Fibroblast of the aortic adventitia (primary cell): ENCODE results near the gene CNGA2. TPM values are rescaled to one million over a fixed set of nuclear protein-coding genes. Genes with fewer than 3 reads are reported as not detected.

ENCODE experiments used
- DNase-seq: peaks from one replicate; pipeline ENCODE4 v3.0.0-alpha.2; 2010; ENCODE audit warnings: low read depth
- H3K4me3 ChIP-seq: 2 replicates; pipeline ENCODE4 v1.5.1; 2011; ENCODE audit warnings: low read depth, mild to moderate bottlenecking, control low read depth, low read length, moderate library complexity
- CTCF ChIP-seq: IDR thresholded peaks from 2 replicates; pipeline ENCODE4 v1.5.1; 2011; ENCODE audit warnings: mild to moderate bottlenecking, low read length, control low read depth, inconsistent platforms; ENCODE audit not compliant: insufficient read depth
- total RNA-seq: library from RNA; depleted of rRNA; stranded (reverse); fragments of >200 nt; gene quantifications from 2 replicates; pipeline ENCODE4 v1.2.3, GENCODE V29; 2012; ENCODE audit warnings: low replicate concordance

Gene CNGA2
- total RNA-seq = not detected in 2 replicates

- no peak for DNase-seq
- no peak for TF ChIP-seq CTCF
- H3K4me3 ChIP-seq = no peak within 1 kb of the TSS
Observed at GRCh38 chrX:151734446-151734845, at the start of gene CNGA2. TSS of gene CNGA2 (plus strand) at chrX:151734746. CDS start at chrX:151738484, 3,738 bp downstream.

GRCh38 chrX:151687635-151688034 is 46.9 kb upstream of the CNGA2 start:
- no peak overlapping the region for H3K4me3 ChIP-seq
- no peak for DNase-seq
- TF ChIP-seq CTCF = no peak

- H3K4me3 ChIP-seq = no peak overlapping the region
- TF ChIP-seq CTCF = no peak
Observed at GRCh38 chrX:151688695-151689094, 45.9 kb upstream of the CNGA2 start.

GRCh38 chrX:151692825-151693224 is 41.7 kb upstream of the CNGA2 start:
- no peak for TF ChIP-seq CTCF
- no peak for DNase-seq
- no peak overlapping the region for H3K4me3 ChIP-seq

More at GRCh38 chrX:151688695-151689094, 45.9 kb upstream of the CNGA2 start:
- no peak for DNase-seq

- no peak for TF ChIP-seq CTCF
- H3K4me3 ChIP-seq = no peak overlapping the region
- DNase-seq = no peak
Observed at GRCh38 chrX:151694121-151694520, 40.4 kb upstream of the CNGA2 start.

- TF ChIP-seq CTCF = no peak
- no peak within 1 kb of the TSS for H3K4me3 ChIP-seq
- DNase-seq = no peak
Observed at GRCh38 chrX:151694661-151695582, 39.6 kb upstream of the CNGA2 start, which contains the start of gene PRRG3. TSS of gene PRRG3 (plus strand) at chrX:151695458. CDS start at chrX:151698815, 3,357 bp downstream.
